Upper lobe of right lung (tissue), 1 donor: ENCODE measurements around the gene ARRDC5. TPM values are rescaled to one million over a fixed set of nuclear protein-coding genes. Genes with fewer than 3 reads are reported as not detected.

Experiments
- ATAC-seq: fragments of 200-7000 bp; cut with Tn5 transposase; one replicate; pipeline ENCODE4 v1.9.1; 2020; ENCODE audit warnings: mild to moderate bottlenecking, moderate library complexity
- DNase-seq: peaks from one replicate; pipeline ENCODE4 v3.0.0-alpha.2; 2020
- H3K27ac ChIP-seq: fragments of 200-600 bp; one replicate; pipeline ENCODE4 v1.8.0; 2022
- H3K27me3 ChIP-seq: fragments of 200-600 bp; one replicate; pipeline ENCODE4 v1.8.0; 2022; ENCODE audit warnings: mild to moderate bottlenecking
- H3K36me3 ChIP-seq: fragments of 200-600 bp; one replicate; pipeline ENCODE4 v1.8.0; 2022
- H3K4me1 ChIP-seq: fragments of 200-600 bp; one replicate; pipeline ENCODE4 v1.8.0; 2022
- H3K4me3 ChIP-seq: fragments of 200-600 bp; one replicate; pipeline ENCODE4 v1.8.0; 2022; ENCODE audit warnings: mild to moderate bottlenecking
- H3K9me3 ChIP-seq: fragments of 200-600 bp; one replicate; pipeline ENCODE4 v1.8.0; 2022
- intact Hi-C: fragments of 100-400 bp; cut with DNase I; formaldehyde crosslinking; loops from one replicate; pipeline ENCODE4 v1.11.0; 2022
- total RNA-seq: library from RNA; stranded (reverse); fragmentation: NEBNext Ultra II Directional; extraction: Animal tissue kit (Norgen Biotek cat#: 25700); gene quantifications from one replicate; pipeline ENCODE4 v1.2.1, GENCODE V29; 2021
- TF ChIP-seq, protein P1 (sequence below): fragments of 200-600 bp; IDR thresholded peaks from one replicate; pipeline ENCODE4 v1.8.0; 2022; ENCODE audit warnings: antibody characterized with exemption
- donor health status: DM: no; HTN: yes; CAD: no; lungs with severe emphysema.

Gene ARRDC5
- total RNA-seq, 1 donor from 2014 or later, result not detected

GRCh38 chr19:4878491-4878968, 24.2 kb downstream of the ARRDC5 start:
- ATAC-seq (no peak), DNase-seq (no peak)
- Histone ChIP-seq H3K4me1 (no peaks in the 10 kb centered on the region), H3K9me3 (no peaks in the 10 kb centered on the region), H3K36me3 (no peaks in the 10 kb centered on the region), H3K27me3 (peaks cover 13% of the 10 kb centered on the region), H3K27ac (no peak overlapping the region), H3K4me3 (no peak overlapping the region)
- TF ChIP-seq, protein P1, sequence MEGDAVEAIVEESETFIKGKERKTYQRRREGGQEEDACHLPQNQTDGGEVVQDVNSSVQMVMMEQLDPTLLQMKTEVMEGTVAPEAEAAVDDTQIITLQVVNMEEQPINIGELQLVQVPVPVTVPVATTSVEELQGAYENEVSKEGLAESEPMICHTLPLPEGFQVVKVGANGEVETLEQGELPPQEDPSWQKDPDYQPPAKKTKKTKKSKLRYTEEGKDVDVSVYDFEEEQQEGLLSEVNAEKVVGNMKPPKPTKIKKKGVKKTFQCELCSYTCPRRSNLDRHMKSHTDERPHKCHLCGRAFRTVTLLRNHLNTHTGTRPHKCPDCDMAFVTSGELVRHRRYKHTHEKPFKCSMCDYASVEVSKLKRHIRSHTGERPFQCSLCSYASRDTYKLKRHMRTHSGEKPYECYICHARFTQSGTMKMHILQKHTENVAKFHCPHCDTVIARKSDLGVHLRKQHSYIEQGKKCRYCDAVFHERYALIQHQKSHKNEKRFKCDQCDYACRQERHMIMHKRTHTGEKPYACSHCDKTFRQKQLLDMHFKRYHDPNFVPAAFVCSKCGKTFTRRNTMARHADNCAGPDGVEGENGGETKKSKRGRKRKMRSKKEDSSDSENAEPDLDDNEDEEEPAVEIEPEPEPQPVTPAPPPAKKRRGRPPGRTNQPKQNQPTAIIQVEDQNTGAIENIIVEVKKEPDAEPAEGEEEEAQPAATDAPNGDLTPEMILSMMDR, result no peak
- intact Hi-C loops, result no loop called here

- Histone ChIP-seq H3K27me3 (peaks cover 13% of the 10 kb centered on the region), H3K9me3 (no peaks in the 10 kb centered on the region), H3K36me3 (no peaks in the 10 kb centered on the region), H3K4me3 (no peak overlapping the region), H3K27ac (no peak overlapping the region), H3K4me1 (no peaks in the 10 kb centered on the region)
- intact Hi-C loops, result no loop called here
- ATAC-seq, result peak; percentile 24
- DNase-seq, result no peak
- TF ChIP-seq, protein P1, result no peak
These were observed 24.8 kb downstream of the ARRDC5 start for GRCh38 chr19:4877753-4878490.

DNA sequence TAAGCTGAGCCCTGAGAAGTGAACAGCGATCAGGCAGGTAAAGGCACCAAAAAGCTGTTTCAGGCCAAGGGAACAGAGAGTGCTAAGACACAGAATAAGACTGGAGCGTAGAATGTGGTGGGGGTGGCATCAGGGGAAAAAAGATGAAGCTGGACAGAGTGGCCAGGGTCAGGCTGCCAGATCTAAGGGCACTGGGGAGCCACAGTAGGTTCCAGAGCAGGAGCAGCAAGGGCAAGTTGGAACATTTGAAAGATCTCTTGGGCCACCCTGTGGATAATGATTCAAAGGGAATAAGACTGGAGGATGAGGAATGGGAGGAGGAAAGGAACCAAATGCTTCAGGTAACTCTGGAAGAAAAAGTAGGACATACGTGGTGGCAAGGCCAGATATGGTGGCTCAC, 28.8 kb downstream of the ARRDC5 start:
- intact Hi-C loops, result loop anchor here (5.0 kb wide), 1 partner anchor 158 kb away; no protein-coding TSS in a partner anchor

GRCh38 chr19:4871711-4872110, 31.0 kb downstream of the ARRDC5 start:
- ATAC-seq, result no peak
- Histone ChIP-seq H3K36me3 (no peaks in the 10 kb centered on the region), H3K27ac (no peak overlapping the region), H3K4me3 (no peak overlapping the region), H3K9me3 (no peaks in the 10 kb centered on the region), H3K27me3 (no peaks in the 10 kb centered on the region), H3K4me1 (peaks cover 3% of the 10 kb centered on the region)
- DNase-seq, result no peak
- TF ChIP-seq, protein P1, result no peak
- intact Hi-C loops, result loop anchor here (5.0 kb wide), 1 partner anchor 161 kb away; no protein-coding TSS in a partner anchor

More for the DNA sequence above, 28.8 kb downstream of the ARRDC5 start:
- Histone ChIP-seq H3K4me3 (no peak overlapping the region), H3K27ac (no peak overlapping the region), H3K9me3 (no peaks in the 10 kb centered on the region), H3K4me1 (no peaks in the 10 kb centered on the region), H3K36me3 (no peaks in the 10 kb centered on the region), H3K27me3 (peaks cover 13% of the 10 kb centered on the region)
- TF ChIP-seq, protein P1, result no peak
- ATAC-seq (no peak), DNase-seq (no peak)

GRCh38 chr19:4870025-4870700, 32.5 kb downstream of the ARRDC5 start:
- no peaks in the 10 kb centered on the region for H3K36me3 ChIP-seq
- no peaks in the 10 kb centered on the region for H3K27me3 ChIP-seq
- H3K4me1 ChIP-seq, result peaks cover 9% of the 10 kb centered on the region
- H3K9me3 ChIP-seq, result no peaks in the 10 kb centered on the region
- H3K27ac ChIP-seq, result no peak overlapping the region
- no peak overlapping the region for H3K4me3 ChIP-seq
- intact Hi-C loops, result loop anchor here (5.0 kb wide), 1 partner anchor 162 kb away; no protein-coding TSS in a partner anchor
- TF ChIP-seq, protein P1, result no peak
- ATAC-seq (peak; percentile 64), DNase-seq (peak; percentile 73)
